GF-D8 (cell line): ENCODE data around the gene CPNE4.

Experiments
- DNase-seq: peaks from one replicate; lab custom pipeline; 2025; lab: John Stamatoyannopoulos, UW

Gene CPNE4

GRCh38 chr3:131796558-131797198, 238.1 kb downstream of the CPNE4 start:
- no peak for DNase-seq

DNA sequence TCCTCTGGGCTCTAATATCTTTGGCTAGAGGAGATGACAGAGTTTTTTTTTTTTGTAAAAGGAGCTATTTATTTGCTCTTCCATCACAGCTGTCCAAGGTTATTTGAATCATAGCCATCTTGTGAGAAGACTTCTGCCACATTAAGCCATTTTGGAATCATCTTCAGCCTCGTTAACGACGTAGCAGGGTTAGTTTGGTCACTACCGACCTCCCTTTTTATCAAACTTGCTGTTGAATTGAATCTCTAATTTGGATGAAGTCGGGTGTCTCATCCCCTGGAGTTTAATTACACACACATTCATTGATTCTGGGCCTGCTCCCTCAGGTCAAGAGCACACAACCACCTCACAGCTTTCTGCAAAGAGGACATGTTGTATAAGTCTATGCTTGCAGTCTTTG, 238.7 kb downstream of the CPNE4 start:
- DNase-seq = no peak

DNA sequence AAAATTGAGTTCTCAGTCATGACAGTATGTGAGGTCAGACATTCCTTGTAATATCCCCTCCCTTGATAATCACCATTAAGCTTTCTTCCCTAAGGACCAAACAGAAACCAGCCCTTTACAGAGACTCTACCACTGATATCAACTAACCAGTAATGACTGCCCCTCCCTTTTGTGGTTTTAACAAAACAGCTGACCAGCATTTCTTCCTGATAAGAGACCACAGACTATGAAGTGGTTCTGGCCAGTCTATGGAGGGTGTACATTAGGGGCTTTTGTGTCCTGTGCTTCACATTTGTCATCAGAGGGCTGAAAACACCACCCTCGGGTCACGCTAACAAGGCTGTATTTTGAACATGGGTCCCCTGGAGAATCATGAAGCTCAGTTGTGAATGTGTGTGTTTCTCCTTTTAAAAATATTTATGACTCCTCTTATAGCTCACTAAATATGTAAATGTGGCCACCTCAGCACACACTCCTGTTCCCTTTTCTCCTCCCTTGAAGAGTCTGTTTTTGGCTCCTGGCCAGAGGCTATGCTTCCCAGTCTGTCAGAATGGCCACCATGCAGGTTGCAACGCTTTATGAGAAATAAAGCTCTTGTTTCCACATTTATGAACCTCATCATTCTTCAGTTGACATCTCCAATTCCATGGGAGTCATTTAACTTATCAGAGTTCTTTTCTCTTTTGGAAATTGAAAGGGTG, 239.3 kb downstream of the CPNE4 start:
- DNase-seq = no peak

DNA sequence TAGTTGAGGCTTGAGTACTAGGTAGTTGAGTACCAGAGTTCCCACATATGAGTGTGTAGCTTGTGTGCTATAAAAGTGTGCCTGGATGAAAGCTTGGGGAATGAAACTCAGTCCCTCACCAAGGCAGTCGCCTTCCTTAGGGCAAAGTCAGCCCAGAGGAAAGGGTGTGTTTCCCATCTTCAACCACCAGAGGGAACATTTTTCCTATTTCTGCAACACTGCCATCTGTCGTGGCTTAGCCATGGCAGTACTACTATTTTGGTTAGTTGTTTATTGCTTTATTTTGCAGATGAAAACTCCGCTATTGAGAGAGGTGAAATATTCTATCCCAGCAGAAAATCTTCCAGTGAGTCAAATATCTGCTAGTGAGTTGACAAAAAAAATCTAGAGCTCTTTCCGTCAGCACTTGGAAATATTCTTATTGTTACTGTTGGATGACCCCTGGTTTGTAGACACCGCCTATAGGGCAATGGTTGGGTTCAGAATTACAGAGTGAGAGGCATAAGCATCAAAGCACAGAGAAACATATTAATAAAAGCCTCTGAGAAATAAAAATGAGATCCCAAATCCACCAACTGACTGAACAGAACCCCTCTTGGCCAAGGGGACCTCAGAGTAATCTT, 239.9 kb downstream of the CPNE4 start:
- peak; percentile 6 for DNase-seq

DNA sequence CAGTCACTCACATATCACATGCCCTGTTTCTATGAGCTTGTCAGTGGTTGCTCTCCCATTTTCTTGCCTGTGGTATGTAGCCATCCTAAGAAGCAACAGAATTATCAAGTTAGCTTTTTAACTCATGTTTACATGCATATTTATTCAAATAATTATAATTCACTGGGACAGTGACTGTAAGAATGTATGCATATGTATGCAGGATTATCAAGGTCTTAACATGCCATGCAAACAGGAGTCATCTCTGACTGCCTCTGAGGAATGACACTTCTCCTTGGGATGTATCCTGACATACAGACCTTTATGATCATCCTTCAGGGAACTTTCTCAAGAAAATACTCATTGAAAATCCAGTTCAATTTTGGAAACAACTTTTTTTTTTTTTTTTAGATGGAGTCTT, 240.9 kb downstream of the CPNE4 start:
- DNase-seq = no peak

- no peak for DNase-seq
Observed at GRCh38 chr3:131789188-131789587, 245.6 kb downstream of the CPNE4 start.

DNA sequence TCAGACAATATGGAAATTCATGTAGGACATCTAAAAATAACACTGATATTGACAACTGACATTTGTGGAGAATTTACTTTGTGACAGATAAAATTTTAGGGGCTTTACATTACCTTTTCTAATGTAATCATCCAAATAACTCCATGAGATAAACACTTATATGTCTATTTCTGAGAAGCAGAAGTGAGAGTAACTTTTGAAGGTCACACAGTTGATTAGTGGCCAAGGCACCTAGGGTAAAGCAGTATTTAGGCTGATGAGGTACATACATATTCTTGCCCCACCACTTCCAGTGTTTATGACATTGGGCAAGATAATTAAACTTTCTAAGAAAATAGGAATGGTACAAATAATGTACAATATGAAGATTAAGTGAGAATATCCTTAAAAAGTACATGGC, 248.4 kb downstream of the CPNE4 start:
- no peak for DNase-seq

- DNase-seq = no peak
Observed at GRCh38 chr3:131782751-131783150, 252.1 kb downstream of the CPNE4 start.

DNA sequence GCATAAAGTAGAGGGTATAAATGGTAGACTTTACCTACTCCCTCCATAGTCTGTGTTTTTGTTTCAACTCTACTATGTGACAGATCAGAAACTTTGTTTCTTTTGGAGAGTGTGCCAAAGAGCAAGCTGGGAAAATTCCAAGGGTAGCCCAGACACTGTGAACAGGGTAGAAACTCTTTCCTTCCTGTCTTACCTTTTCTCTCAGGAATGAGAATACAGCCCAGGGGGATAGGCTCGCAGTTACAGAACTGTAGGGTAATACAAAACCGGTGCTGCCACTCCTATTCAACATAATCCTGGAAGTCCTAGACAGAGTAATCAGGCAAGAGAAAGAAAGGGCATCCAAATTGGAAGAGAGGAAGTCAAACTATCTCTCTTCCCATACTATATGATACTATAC, 256.3 kb downstream of the CPNE4 start:
- no peak for DNase-seq

DNA sequence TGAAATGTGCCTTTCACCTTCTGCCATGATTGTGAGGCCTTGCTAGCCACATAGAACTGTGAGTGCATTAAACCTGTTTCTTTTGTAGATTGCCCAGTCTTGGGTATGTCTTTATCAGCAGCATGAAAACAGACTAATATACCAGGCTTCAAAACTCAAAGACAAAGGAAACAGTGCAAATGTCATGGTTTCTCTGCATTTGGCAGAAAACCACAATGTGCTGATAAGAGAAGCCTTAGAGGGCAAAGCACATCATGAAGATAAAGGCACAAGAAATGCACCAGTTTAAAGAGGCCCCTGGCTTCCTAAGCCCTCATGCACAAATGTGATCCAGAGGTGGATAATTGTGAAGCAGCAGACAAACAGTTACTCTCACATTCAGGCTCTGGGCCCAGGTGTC, 259.2 kb downstream of the CPNE4 start:
- no peak for DNase-seq

DNA sequence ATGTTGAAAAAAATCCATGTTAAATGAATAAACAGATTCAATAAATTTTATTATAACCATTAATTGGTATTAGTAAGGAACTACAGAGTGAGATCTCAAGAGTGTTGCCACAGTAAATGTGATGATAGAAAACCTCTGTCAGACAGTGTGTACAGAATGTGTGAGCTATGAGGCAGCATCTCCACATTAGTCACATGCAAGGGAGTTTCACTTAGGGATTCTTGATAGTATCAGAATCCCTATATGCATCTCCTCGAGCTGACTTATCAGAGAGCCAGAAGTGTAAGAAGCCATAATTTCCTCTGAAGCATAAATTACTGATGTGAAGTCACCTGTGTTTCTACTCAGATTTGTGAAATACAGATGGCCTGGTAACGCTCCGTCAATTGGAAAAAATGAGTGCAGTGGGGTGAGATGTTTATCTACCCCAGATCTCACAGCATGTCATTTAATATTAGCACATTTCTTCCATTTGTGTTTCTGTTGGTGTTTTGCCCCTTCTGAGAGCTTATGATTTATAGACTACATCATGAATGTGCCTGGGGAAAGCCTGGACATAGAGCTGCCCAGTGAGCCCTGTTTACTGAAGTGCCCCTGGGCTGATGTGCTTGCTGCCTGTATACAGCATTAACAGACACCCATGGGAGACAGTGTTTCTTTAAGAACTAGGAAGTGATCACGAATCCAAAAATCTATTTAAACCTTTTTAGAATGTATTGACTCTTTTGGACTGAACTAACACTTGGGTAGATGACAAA, 262.4 kb downstream of the CPNE4 start:
- no peak for DNase-seq

DNA sequence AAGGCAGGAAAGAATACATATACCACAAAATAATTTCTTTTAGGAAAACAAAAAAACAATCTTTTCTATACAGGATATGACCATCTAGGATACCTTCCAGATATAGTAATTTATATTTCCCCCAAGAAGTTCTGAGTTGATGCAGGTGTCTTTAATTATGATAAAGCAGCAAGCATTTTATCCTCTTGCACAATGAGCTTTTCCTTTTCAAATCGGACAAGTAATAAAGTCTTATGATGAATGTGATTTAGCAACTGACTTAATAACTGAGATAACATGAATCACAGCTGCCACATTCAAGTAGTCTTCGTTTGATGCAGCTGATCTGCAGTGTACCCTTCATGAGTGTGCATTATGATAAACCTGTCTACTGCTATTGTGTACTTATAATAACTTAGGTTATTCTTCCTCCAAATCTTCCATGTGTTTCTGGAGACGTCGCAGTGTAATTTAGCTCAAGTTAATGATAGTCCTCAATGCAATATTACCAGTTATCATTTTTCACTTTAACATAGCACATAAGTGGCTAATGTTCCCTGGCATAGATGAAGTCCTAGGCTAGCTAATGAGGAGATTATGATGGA, 271.7 kb downstream of the CPNE4 start:
- no peak for DNase-seq

DNA sequence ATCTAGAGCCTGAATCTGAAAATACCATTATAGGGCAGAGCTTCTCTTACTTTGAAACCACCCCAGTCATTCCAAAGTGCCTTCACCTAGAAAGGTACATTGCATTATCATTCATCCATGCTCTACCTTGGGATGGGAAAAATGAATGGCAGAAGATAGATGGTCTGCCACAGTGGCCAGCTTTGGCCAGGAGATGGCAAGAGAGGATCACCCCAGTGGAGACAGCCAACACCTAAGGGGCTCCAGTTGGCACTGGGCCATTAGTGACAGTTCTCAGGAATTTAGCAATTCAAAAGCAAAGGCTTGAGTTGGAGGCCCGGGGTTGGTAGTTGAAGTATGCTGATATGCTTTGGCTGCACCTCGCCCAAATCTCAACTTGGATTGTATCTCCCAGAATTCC, 278.4 kb downstream of the CPNE4 start:
- no peak for DNase-seq

- no peak for DNase-seq
Observed at GRCh38 chr3:131755380-131755779, 279.4 kb downstream of the CPNE4 start.

DNA sequence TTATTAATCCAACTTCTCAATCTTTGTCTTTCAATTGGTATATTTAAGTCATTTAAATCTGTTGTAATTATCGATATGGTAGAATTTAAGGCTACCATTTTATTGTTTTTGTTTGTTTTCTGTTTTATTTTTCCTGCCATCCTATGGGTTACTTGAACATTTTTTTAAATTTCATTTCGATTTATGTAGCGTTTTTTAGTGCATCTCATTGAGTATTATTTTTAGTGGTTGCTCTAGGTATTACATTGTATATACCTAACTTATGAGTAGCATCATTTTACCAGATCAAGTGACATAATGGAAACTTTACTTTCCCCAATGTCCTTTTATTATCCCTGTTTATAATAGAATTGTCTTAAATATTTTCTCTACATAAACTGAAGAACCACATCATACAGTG, 284.6 kb downstream of the CPNE4 start:
- no peak for DNase-seq

GRCh38 chr3:131749826-131750225, 285.0 kb downstream of the CPNE4 start:
- no peak for DNase-seq

- no peak for DNase-seq
Observed at GRCh38 chr3:131747466-131747865, 287.3 kb downstream of the CPNE4 start.

- DNase-seq = no peak
Observed at GRCh38 chr3:131744765-131745164, 290.0 kb downstream of the CPNE4 start.

DNA sequence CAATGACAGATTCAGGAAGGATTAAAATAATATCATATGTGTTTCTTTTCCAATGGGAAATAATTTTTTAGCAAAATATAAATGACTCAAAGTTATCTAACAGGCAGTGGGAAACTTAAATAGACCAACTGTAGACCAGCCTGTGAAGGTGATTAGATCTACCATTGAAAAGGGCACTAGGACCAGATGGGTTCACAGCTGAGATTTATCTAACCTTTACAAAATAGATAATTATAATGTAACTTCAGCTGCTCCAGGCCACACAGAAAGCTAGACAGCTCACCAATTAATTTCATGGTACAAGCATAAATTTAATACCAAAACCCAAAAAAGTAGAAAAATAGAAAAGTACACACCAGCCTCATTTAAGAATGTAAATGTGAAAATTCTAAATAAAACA, 291.7 kb downstream of the CPNE4 start:
- no peak for DNase-seq

GRCh38 chr3:131739211-131739610, 295.6 kb downstream of the CPNE4 start:
- DNase-seq = no peak

DNA sequence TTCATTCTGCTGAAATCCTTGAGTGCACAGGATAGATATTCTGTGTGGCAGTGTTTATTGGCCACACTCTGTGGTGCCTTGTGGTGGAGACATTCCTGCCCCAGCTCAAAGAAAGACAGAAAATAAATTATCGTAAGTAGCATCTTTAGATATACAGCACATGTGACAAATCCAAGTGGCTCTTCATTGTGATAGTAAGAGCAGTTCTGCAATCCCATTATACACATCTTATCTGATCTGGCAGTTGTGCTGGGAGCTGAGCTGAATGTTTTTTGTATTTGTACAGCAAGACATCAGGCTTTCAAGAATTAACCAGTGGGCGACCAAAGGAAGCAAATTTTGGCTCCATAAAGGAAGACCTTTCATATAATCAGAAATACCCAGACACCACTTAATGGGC, 296.7 kb downstream of the CPNE4 start:
- DNase-seq = no peak

DNA sequence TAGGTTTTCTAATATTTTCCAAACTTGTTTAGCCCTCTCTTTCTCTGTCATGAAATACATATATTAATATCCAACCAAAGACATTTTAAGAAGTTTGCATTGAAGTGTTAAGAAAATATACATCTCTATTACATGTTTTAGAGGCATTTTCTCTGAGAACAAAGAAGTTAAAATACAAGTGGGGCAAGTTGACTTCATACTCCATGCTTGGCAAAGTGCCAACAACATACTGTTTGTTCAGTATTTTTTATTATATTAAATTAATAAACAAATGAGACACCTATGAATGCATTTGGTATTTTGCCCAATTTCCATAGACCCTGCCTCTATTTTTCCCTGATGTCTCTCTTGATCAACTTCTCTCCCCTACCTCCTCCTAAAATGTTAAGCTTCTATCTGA, 299.3 kb downstream of the CPNE4 start:
- no peak for DNase-seq
